Astrocyte of the cerebellum (primary cell): ENCODE results near the gene PGAP1.

Experiments used
- DNase-seq: peaks from one replicate; pipeline ENCODE4 v3.0.0-alpha.2; 2011; ENCODE audit warnings: low read depth
- H3K4me3 ChIP-seq: 2 replicates; pipeline ENCODE4 v1.5.1; 2011; ENCODE audit warnings: mild to moderate bottlenecking, low read depth, low read length, moderate library complexity
- CTCF ChIP-seq: IDR thresholded peaks from 2 replicates; pipeline ENCODE4 v1.5.1; 2012; ENCODE audit warnings: low read length, low read depth, moderate library complexity, mild to moderate bottlenecking; ENCODE audit errors: missing control alignments
- in situ Hi-C: cut with HindIII; loops from 2 replicates; pipeline ENCODE4 v1.10.0; 2017; ENCODE audit warnings: low sequenced_read_pairs

The PGAP1 gene

GRCh38 chr2:196884368-196884767 lies 42.1 kb downstream of the PGAP1 start:
- in situ Hi-C loops = no loop called here
- H3K4me3 ChIP-seq = no peak overlapping the region
- no peak for DNase-seq
- TF ChIP-seq CTCF = no peak

GRCh38 chr2:196876364-196876763 lies 50.1 kb downstream of the PGAP1 start:
- in situ Hi-C loops = no loop called here
- no peak for DNase-seq
- no peak overlapping the region for H3K4me3 ChIP-seq
- no peak for TF ChIP-seq CTCF

- in situ Hi-C loops = no loop called here
- DNase-seq = no peak
Measured at GRCh38 chr2:196875414-196875813, 51.1 kb downstream of the PGAP1 start.

GRCh38 chr2:196873511-196873910 lies 53.0 kb downstream of the PGAP1 start:
- in situ Hi-C loops = no loop called here
- DNase-seq = no peak
- TF ChIP-seq CTCF = no peak
- no peak overlapping the region for H3K4me3 ChIP-seq

More at GRCh38 chr2:196875414-196875813, 51.1 kb downstream of the PGAP1 start:
- TF ChIP-seq CTCF = no peak
- H3K4me3 ChIP-seq = no peak overlapping the region

GRCh38 chr2:196854629-196855028 lies 71.9 kb downstream of the PGAP1 start:
- H3K4me3 ChIP-seq = no peak overlapping the region
- no peak for TF ChIP-seq CTCF
- no peak for DNase-seq
- in situ Hi-C loops = no loop called here

DNA sequence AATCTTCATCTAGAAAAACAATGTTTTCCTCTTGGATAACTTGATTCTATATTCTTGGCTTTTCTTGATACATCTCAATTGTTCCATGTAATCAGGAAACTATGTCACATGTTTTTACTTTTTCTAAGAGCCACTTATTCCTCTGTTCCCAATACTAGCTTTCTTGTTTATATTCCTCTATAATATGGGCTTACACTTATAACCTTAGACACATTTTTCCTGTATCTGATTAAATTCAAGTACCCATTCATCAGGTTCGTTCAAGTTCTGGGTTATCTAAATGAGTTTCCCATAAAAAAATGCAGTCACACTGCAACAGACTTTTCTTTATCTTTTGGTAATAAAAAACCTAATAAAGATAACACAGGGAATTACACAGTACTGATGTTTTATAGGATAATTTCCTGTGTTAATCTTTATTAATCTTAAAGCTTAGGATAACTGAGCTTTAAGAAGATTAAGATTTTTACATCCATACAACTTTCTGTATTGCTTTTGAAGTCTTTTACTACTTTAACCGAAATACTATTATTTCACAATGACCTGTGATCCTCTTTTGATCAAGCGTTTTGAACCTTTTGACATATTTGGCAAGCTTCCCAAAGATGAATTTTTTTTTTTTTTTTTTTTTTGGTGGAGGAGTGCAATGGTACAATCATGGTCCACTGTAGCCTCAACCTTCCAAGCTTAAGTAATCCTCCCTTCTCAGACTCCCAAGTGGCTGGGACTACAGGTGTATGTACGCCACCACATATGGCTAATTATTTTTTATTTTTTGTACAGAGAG lies 73.0 kb downstream of the PGAP1 start:
- H3K4me3 ChIP-seq = no peak overlapping the region
- TF ChIP-seq CTCF = no peak
- no peak for DNase-seq
- in situ Hi-C loops = no loop called here
